Hepatocyte (in vitro differentiated cells): Measurements from ENCODE around the gene PUM2. TPM values are rescaled to one million over a fixed set of nuclear protein-coding genes. Genes with fewer than 3 reads are reported as not detected.
"Not testable (repeated sequence)": the region's sequence is repeated elsewhere in the genome, so short reads cannot be mapped to it uniquely, and the experiment has no call there.

Source experiments
- DNase-seq: peaks from one replicate; pipeline ENCODE4 v3.0.0-alpha.2; 2016; ENCODE audit warnings: low spot score
- H2AFZ ChIP-seq: fragments of 200-600 bp; sonication (generic); 2 replicates; pipeline ENCODE4 v1.6.0; 2016; ENCODE audit warnings: antibody characterized with exemption, mild to moderate bottlenecking
- H3K27ac ChIP-seq: fragments of 200-600 bp; sonication (generic); 2 replicates; pipeline ENCODE4 v1.5.1; 2016; ENCODE audit warnings: mild to moderate bottlenecking
- H3K27me3 ChIP-seq: fragments of 200-600 bp; sonication (generic); 2 replicates; pipeline ENCODE4 v1.6.1; 2016
- H3K36me3 ChIP-seq: fragments of 200-600 bp; sonication (generic); replicated peaks from 2 replicates; pipeline ENCODE4 v1.5.1; 2016; ENCODE audit warnings: low read depth; ENCODE audit not compliant: insufficient read depth
- H3K4me1 ChIP-seq: fragments of 200-600 bp; sonication (generic); 2 replicates; pipeline ENCODE4 v1.5.1; 2016; ENCODE audit warnings: mild to moderate bottlenecking, moderate library complexity; ENCODE audit not compliant: insufficient read depth
- H3K4me2 ChIP-seq: fragments of 200-600 bp; sonication (generic); 2 replicates; pipeline ENCODE4 v1.6.0; 2016
- H3K4me3 ChIP-seq: fragments of 200-600 bp; sonication (generic); 2 replicates; pipeline ENCODE4 v1.5.1; 2016; ENCODE audit warnings: mild to moderate bottlenecking
- H3K79me2 ChIP-seq: fragments of 200-600 bp; sonication (generic); 2 replicates; pipeline ENCODE4 v1.6.0; 2017; ENCODE audit warnings: mild to moderate bottlenecking
- H3K9me2 ChIP-seq: fragments of 200-600 bp; sonication (generic); replicated peaks from 2 replicates; pipeline ENCODE4 v1.6.0; 2017; ENCODE audit warnings: mild to moderate bottlenecking; ENCODE audit not compliant: insufficient read depth
- H3K9me3 ChIP-seq: fragments of 200-600 bp; sonication (generic); 2 replicates; pipeline ENCODE4 v1.5.1; 2016; ENCODE audit warnings: low read depth, mild to moderate bottlenecking
- H4K20me1 ChIP-seq: fragments of 200-600 bp; sonication (generic); 2 replicates; pipeline ENCODE4 v1.6.0; 2016; ENCODE audit warnings: mild to moderate bottlenecking; ENCODE audit not compliant: insufficient read depth, poor library complexity, severe bottlenecking
- CTCF ChIP-seq: fragments of 200-600 bp; sonication (generic); IDR thresholded peaks from 2 replicates; pipeline ENCODE4 v1.5.1; 2016; ENCODE audit warnings: antibody characterized with exemption, mild to moderate bottlenecking; ENCODE audit not compliant: poor library complexity
- EZH2 ChIP-seq: fragments of 200-600 bp; sonication (generic); IDR thresholded peaks from 2 replicates; pipeline ENCODE4 v1.6.1; 2016; ENCODE audit warnings: antibody characterized with exemption, mild to moderate bottlenecking, borderline replicate concordance
- EZH2phosphoT487 ChIP-seq: fragments of 200-600 bp; sonication (generic); IDR thresholded peaks from one replicate; pipeline ENCODE4 v1.6.1; 2018; ENCODE audit warnings: antibody characterized with exemption, mild to moderate bottlenecking, low read depth, moderate library complexity; ENCODE audit not compliant: unreplicated experiment, severe bottlenecking
- WGBS: methylation state at CpG from one replicate; pipeline ENCODE4 v1.1.6; 2016; ENCODE audit warnings: low lambda C conversion rate; ENCODE audit errors: missing lambda C conversion rate; 5-methylcytosine and 5-hydroxymethylcytosine counted together
- polyA plus RNA-seq: library from polyadenylated mRNA; unstranded; fragments of >200 nt; fragmentation: Nextera tagmentation; extraction: Ambion mirVana; gene quantifications from 2 replicates; pipeline ENCODE4 v1.2.1, GENCODE V29; 2016
- total RNA-seq: library from RNA; depleted of rRNA; stranded (reverse); fragments of >200 nt; gene quantifications from 2 replicates; pipeline ENCODE4 v1.2.3, GENCODE V29; 2014

Gene PUM2
- total and polyA plus RNA-seq, 2 experiments from 2014 or later, result 14.4 to 55.5 TPM

GRCh38 chr2:20378341-20378740 lies 27.7 kb upstream of the PUM2 start:
- Histone ChIP-seq H3K27ac (no peak overlapping the region), H3K36me3 (no peaks in the 10 kb centered on the region), H3K9me3 (no peaks in the 10 kb centered on the region), H3K79me2 (no peaks in the 10 kb centered on the region), H3K4me1 (peaks cover 7% of the 10 kb centered on the region), H4K20me1 (no peaks in the 10 kb centered on the region), H3K4me2 (peak overlapping the region; percentile 6), H2AFZ (no peak overlapping the region), H3K9me2 (no peaks in the 10 kb centered on the region), H3K4me3 (no peak overlapping the region), H3K27me3 (no peaks in the 10 kb centered on the region)
- no peak for TF ChIP-seq CTCF
- no peak for TF ChIP-seq EZH2phosphoT487
- no peak for TF ChIP-seq EZH2
- DNase-seq, result no peak
- 56% methylated on average over 8 of the region's 8 CpGs for WGBS

- H3K36me3 ChIP-seq, result no peaks in the 10 kb centered on the region
- H3K4me1 ChIP-seq, result peaks cover 7% of the 10 kb centered on the region
- TF ChIP-seq CTCF (no peak), EZH2 (no peak), EZH2phosphoT487 (no peak)
- H3K9me3 ChIP-seq, result no peaks in the 10 kb centered on the region
- H4K20me1 ChIP-seq, result no peaks in the 10 kb centered on the region
- no peak overlapping the region for H3K27ac ChIP-seq
- no peaks in the 10 kb centered on the region for H3K79me2 ChIP-seq
- WGBS, result 93% methylated on average over 4 of the region's 4 CpGs
- DNase-seq, result no peak
- no peak overlapping the region for H2AFZ ChIP-seq
- H3K4me3 ChIP-seq, result no peak overlapping the region
- H3K27me3 ChIP-seq, result no peaks in the 10 kb centered on the region
- no peak overlapping the region for H3K4me2 ChIP-seq
- H3K9me2 ChIP-seq, result no peaks in the 10 kb centered on the region
These were observed 27.1 kb upstream of the PUM2 start for GRCh38 chr2:20377741-20378140.

- WGBS, result 67% methylated on average over 12 of the region's 13 CpGs
- not testable (repeated sequence) for H4K20me1 ChIP-seq, H3K27ac ChIP-seq, H3K4me1 ChIP-seq, H3K36me3 ChIP-seq, H3K4me3 ChIP-seq, H3K79me2 ChIP-seq, DNase-seq, H3K27me3 ChIP-seq, H3K9me2 ChIP-seq, H3K4me2 ChIP-seq, H2AFZ ChIP-seq, H3K9me3 ChIP-seq
These were observed 24.3 kb upstream of the PUM2 start for GRCh38 chr2:20374982-20375381.

DNA sequence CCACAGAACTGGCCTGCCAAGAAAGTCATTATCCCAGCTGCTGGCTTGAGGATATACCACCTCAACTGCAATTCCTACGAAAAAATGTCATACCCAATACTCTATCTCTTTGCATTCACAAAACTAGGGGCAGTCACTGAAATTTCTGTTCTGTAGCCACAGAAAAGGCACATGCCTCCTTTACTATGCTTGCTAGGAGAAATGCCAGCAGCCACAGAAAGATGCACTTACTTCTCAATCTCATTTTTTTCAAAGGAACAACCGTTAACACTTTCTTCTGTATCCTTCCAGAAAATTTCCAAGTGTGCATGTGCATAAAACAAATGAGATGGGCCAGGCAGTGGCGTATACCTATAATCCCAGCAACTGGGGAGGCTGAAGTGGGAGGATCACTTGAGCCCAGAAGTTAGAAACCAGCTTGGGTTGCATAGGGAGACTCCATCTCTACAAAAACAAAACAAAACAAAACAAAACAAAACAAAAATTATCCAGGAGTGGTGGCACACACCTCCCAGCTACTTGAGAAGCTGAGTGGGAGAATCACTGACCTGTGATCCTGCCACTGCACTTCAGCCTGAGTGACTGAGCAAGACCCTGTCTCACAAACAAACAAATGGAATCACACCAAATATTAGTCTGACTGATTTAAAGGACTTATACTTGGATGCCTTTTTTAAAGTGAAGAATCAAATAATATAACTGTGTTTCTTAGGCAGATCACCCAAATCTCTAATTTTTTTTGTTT lies 22.4 kb upstream of the PUM2 start:
- no peak overlapping the region for H3K4me3 ChIP-seq
- 56% methylated on average over 3 of the region's 3 CpGs for WGBS
- H3K27me3 ChIP-seq, result no peaks in the 10 kb centered on the region
- no peaks in the 10 kb centered on the region for H3K36me3 ChIP-seq
- H3K79me2 ChIP-seq, result no peaks in the 10 kb centered on the region
- peaks cover 6% of the 10 kb centered on the region for H3K4me1 ChIP-seq
- H3K4me2 ChIP-seq, result no peak overlapping the region
- no peaks in the 10 kb centered on the region for H4K20me1 ChIP-seq
- no peak overlapping the region for H2AFZ ChIP-seq
- TF ChIP-seq CTCF (no peak), EZH2phosphoT487 (no peak), EZH2 (no peak)
- DNase-seq, result no peak
- H3K9me3 ChIP-seq, result no peaks in the 10 kb centered on the region
- H3K9me2 ChIP-seq, result no peaks in the 10 kb centered on the region
- no peak overlapping the region for H3K27ac ChIP-seq
